Endodermal cell (in vitro differentiated cells): ENCODE measurements around the gene COQ8B. TPM values are rescaled to one million over a fixed set of nuclear protein-coding genes. Genes with fewer than 3 reads are reported as not detected.

Experiments
- DNase-seq: peaks from one replicate; pipeline ENCODE4 v3.0.0-alpha.2; 2017
- H3K27ac ChIP-seq: 2 replicates; pipeline ENCODE4 v1.5.1; 2013; ENCODE audit warnings: mild to moderate bottlenecking, low read depth, low read length, moderate library complexity
- H3K27me3 ChIP-seq: 2 replicates; pipeline ENCODE4 v1.6.1; 2013; ENCODE audit warnings: mild to moderate bottlenecking, low read length, moderate library complexity; ENCODE audit not compliant: insufficient read depth, control insufficient read depth, poor library complexity, severe bottlenecking
- H3K36me3 ChIP-seq: 2 replicates; pipeline ENCODE4 v1.7.0; 2013; ENCODE audit warnings: mild to moderate bottlenecking, low read length, moderate library complexity; ENCODE audit not compliant: control insufficient read depth, insufficient read depth
- H3K4me1 ChIP-seq: one replicate; pipeline ENCODE4 v1.7.0; 2013; ENCODE audit warnings: low read length; ENCODE audit not compliant: control insufficient read depth, insufficient read depth
- H3K4me3 ChIP-seq: 2 replicates; pipeline ENCODE4 v1.5.1; 2013; ENCODE audit warnings: mild to moderate bottlenecking, low read length, moderate library complexity
- H3K9ac ChIP-seq: 2 replicates; pipeline ENCODE4 v1.6.1; 2013; ENCODE audit warnings: mild to moderate bottlenecking, low read length, moderate library complexity; ENCODE audit not compliant: poor library complexity, severe bottlenecking; ENCODE audit errors: extremely low read depth
- H3K9me3 ChIP-seq: 2 replicates; pipeline ENCODE4 v1.6.1; 2013; ENCODE audit warnings: mild to moderate bottlenecking, low read length, moderate library complexity; ENCODE audit not compliant: control insufficient read depth
- H3K27ac Mint-ChIP-seq: 2 replicates; pipeline ENCODE4 v1.8.0; 2020; ENCODE audit warnings: mixed read lengths
- H3K27me3 Mint-ChIP-seq: 2 replicates; pipeline ENCODE4 v1.8.0; 2021; ENCODE audit warnings: mild to moderate bottlenecking, mixed read lengths; ENCODE audit not compliant: insufficient read depth
- H3K36me3 Mint-ChIP-seq: 2 replicates; pipeline ENCODE4 v1.8.0; 2020; ENCODE audit warnings: low read depth, mixed read lengths
- H3K4me1 Mint-ChIP-seq: 2 replicates; pipeline ENCODE4 v1.8.0; 2020; ENCODE audit warnings: mixed read lengths
- H3K4me3 Mint-ChIP-seq: 2 replicates; pipeline ENCODE4 v1.8.0; 2020; ENCODE audit warnings: mild to moderate bottlenecking, moderate library complexity, mixed read lengths
- H3K9me3 Mint-ChIP-seq: 2 replicates; pipeline ENCODE4 v1.8.0; 2020; ENCODE audit warnings: mild to moderate bottlenecking, mixed read lengths
- WGBS, 2 experiments: methylation state at CpG; one replicate each; pipeline versions ENCODE4 v1.1.5 to v1.1.7; 2013; ENCODE audit warnings: missing lambda C conversion rate in 2 of 2, mixed read lengths in 1 of 2; ENCODE audit not compliant: insufficient coverage in 1 of 2, insufficient read length in 1 of 2; 5-methylcytosine and 5-hydroxymethylcytosine counted together
- total RNA-seq, 2 donors: library from RNA; stranded (reverse); fragmentation: NEBNext Ultra II Directional in 1 of 2; extraction: Animal tissue kit (Norgen Biotek cat#: 25700) in 1 of 2; gene quantifications; 2 replicates in 1 of 2; 3 replicates in 1 of 2; pipeline ENCODE4 v1.2.1, GENCODE V29; 2021
- TF ChIP-seq, protein P1 (sequence below): fragments of 200-600 bp; sonication (generic); conservative IDR thresholded peaks from 2 replicates; pipeline ENCODE4 v1.5.0; 2021; ENCODE audit warnings: antibody characterized with exemption, mild to moderate bottlenecking

Gene COQ8B
- total RNA-seq, 2 donors from 2014 or later: 45.6 to 49.8 TPM

DNA sequence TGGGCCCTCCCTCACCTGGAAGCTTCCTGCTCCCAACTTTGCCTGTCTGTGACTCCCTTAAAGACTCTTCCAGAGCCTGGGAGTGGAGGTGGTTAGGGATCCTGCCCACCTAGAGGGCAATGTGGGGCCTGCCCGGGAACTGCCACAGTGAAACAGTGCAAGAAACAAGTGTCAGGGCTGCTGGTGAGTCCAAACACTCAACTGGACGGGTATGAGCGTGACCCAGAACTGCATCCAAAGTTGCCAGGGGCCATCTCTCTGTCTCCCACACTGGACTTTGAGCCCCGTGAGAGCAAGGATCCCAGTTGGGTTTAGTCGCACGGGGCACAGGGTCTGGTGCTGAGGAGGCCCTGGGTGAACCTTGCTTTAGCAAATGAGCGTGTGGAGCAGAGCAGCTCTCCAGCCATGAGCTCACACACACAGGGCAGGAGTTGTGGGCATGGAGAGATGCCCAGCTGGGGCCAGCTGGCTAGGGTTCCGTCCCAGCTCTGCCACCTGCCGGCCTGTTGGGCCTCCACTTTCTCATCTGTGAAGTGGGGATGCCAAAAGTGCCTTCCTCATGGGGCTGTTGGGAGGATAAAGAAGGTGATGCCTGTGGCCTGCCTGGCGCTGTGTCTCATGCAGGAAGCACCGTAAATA lies 23.4 kb downstream of the COQ8B start:
- H3K27ac ChIP-seq: no peak overlapping the region
- H3K4me1 ChIP-seq: no peaks in the 10 kb centered on the region
- 93 to 97% methylated on average over 4 to 9 of the region's 11 CpGs for WGBS, 2 experiments
- H3K27me3 ChIP-seq: no peaks in the 10 kb centered on the region
- H3K4me3 ChIP-seq: no peak overlapping the region
- no peak overlapping the region for H3K27ac Mint-ChIP-seq
- TF ChIP-seq, protein P1, sequence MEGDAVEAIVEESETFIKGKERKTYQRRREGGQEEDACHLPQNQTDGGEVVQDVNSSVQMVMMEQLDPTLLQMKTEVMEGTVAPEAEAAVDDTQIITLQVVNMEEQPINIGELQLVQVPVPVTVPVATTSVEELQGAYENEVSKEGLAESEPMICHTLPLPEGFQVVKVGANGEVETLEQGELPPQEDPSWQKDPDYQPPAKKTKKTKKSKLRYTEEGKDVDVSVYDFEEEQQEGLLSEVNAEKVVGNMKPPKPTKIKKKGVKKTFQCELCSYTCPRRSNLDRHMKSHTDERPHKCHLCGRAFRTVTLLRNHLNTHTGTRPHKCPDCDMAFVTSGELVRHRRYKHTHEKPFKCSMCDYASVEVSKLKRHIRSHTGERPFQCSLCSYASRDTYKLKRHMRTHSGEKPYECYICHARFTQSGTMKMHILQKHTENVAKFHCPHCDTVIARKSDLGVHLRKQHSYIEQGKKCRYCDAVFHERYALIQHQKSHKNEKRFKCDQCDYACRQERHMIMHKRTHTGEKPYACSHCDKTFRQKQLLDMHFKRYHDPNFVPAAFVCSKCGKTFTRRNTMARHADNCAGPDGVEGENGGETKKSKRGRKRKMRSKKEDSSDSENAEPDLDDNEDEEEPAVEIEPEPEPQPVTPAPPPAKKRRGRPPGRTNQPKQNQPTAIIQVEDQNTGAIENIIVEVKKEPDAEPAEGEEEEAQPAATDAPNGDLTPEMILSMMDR: no peak
- H3K36me3 Mint-ChIP-seq: peaks cover 27% of the 10 kb centered on the region
- no peak for DNase-seq
- no peak overlapping the region for H3K4me3 Mint-ChIP-seq
- peaks cover 2% of the 10 kb centered on the region for H3K4me1 Mint-ChIP-seq
- no peak overlapping the region for H3K9ac ChIP-seq
- no peaks in the 10 kb centered on the region for H3K9me3 Mint-ChIP-seq
- H3K27me3 Mint-ChIP-seq: no peaks in the 10 kb centered on the region
- H3K9me3 ChIP-seq: no peaks in the 10 kb centered on the region
- peaks cover 19% of the 10 kb centered on the region for H3K36me3 ChIP-seq

DNA sequence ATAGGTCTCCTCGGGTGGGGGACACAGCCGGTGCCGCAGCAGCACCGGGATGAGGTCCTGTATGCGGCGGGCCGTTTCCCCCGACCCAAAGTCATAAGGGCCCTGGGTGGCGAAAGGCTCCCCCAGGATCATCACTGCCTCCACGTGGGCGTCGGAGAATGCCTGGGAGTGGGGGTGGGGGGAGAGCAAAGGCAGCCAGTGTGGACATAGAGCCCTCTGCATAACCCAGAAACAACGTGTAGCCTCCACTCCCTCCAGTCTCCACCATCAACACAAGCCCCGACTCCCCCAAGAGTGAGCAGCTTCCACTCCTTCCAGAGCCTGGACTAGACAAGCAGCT lies 24.5 kb downstream of the COQ8B start:
- H3K36me3 Mint-ChIP-seq: peaks cover 22% of the 10 kb centered on the region
- Histone ChIP-seq H3K36me3 (peaks cover 18% of the 10 kb centered on the region), H3K4me3 (no peak overlapping the region), H3K9me3 (no peaks in the 10 kb centered on the region), H3K9ac (no peak overlapping the region), H3K4me1 (no peaks in the 10 kb centered on the region), H3K27ac (no peak overlapping the region), H3K27me3 (no peaks in the 10 kb centered on the region)
- H3K9me3 Mint-ChIP-seq: no peaks in the 10 kb centered on the region
- no peaks in the 10 kb centered on the region for H3K27me3 Mint-ChIP-seq
- DNase-seq: no peak
- TF ChIP-seq, protein P1: no peak
- H3K27ac Mint-ChIP-seq: no peak overlapping the region
- no peak overlapping the region for H3K4me3 Mint-ChIP-seq
- WGBS, 2 experiments: 95 to 100% methylated on average over 1 to 13 of the region's 14 CpGs
- peaks cover 2% of the 10 kb centered on the region for H3K4me1 Mint-ChIP-seq

DNA sequence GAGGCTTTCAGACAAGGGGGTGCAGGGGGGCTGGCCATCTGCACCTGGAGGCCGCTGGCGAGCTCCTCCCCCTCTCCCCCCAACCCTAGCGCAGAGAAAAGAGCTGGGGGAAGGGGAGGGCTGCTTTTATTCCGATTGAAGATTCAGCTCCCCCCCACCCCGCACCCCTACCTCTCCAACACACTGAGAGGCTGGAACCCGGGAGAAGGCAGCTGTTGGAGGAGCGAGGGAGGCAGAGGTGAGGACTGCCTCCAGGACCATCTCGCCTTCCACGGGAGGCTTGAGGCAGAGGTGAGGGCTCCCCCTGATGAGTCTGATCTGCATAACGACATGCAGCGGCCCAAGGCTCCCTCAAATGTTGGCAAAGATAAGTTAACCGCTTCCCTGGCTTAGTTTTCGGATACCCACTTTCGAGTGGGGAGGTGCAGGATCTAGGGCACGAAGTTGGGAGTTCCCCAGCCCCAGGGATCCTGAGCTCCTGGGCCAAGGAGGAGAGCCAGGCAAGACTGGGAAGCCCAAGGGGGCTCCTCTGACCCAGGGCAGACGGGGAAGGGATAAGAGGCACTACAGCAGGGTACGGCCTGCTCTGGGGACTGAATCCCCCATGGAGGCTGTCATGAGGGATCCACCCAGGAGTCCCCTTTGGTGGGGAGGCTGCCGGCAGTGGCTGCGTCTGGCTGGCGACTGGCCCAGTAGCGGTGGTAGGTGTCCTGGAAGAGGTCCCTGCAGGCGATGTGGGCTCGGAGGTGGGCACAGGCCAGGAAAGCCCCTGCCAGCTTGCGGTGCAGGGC lies 25.1 kb downstream of the COQ8B start:
- DNase-seq: peak; percentile 65
- Histone ChIP-seq H3K4me3 (peak overlapping the region; percentile 78), H3K27ac (peak overlapping the region; percentile 3), H3K9ac (peak overlapping the region; percentile 69), H3K9me3 (no peaks in the 10 kb centered on the region), H3K4me1 (no peaks in the 10 kb centered on the region), H3K27me3 (no peaks in the 10 kb centered on the region), H3K36me3 (peaks cover 14% of the 10 kb centered on the region)
- Mint-ChIP-seq H3K9me3 (no peaks in the 10 kb centered on the region), H3K27ac (peak overlapping the region; percentile 52), H3K27me3 (no peaks in the 10 kb centered on the region), H3K4me3 (no peak overlapping the region), H3K36me3 (peaks cover 17% of the 10 kb centered on the region), H3K4me1 (peaks cover 2% of the 10 kb centered on the region)
- TF ChIP-seq, protein P1: no peak
- 82 to 88% methylated on average over 13 to 19 of the region's 24 CpGs for WGBS, 2 experiments
